IMR-90 (cell line): ENCODE measurements around the gene CCNI. TPM values are rescaled to one million over a fixed set of nuclear protein-coding genes. Genes with fewer than 3 reads are reported as not detected.
A peak's percentile ranks its signal among the peaks of the same experiment; 100 is the strongest.

ENCODE experiments used
- ATAC-seq: fragments of 200-7000 bp; cut with Tn5 transposase; 2 replicates; pipeline ENCODE4 v1.9.1; 2020; ENCODE audit warnings: low read depth, mild to moderate bottlenecking, moderate library complexity
- BruUV-seq: library from RNA; stranded (reverse); fragments of 400-500 nt; replicated peaks from 2 replicates; lab custom pipeline; 2021; lab: Mats Ljungman, UMichigan
- CTCF ChIA-PET: fragments of 300-600 bp; formaldehyde crosslinking; extraction: SDS; loops from one replicate; lab custom pipeline; 2021; ENCODE audit warnings: antibody characterized with exemption; lab: Yijun Ruan, JAX
- POLR2A ChIA-PET: fragments of 300-600 bp; sonication (Branson Sonifier 250); formaldehyde crosslinking; loops from one replicate; lab custom pipeline; 2022; ENCODE audit warnings: antibody characterized with exemption; ENCODE audit not compliant: unreplicated experiment; lab: Charles Lee
- DNase-seq: peaks from one replicate; pipeline ENCODE4 v3.0.0; 2013
- H2AFZ ChIP-seq: replicated peaks from 2 replicates; pipeline ENCODE3; 2013; ENCODE audit warnings: low read length, mild to moderate bottlenecking; ENCODE audit not compliant: poor library complexity
- H2AK5ac ChIP-seq: 2 replicates; pipeline ENCODE4 v1.6.1; 2013; ENCODE audit warnings: low read depth, low read length, inconsistent platforms
- H2AK9ac ChIP-seq: replicated peaks from 2 replicates; pipeline ENCODE3; 2013; ENCODE audit warnings: mild to moderate bottlenecking, low read depth, low read length, moderate library complexity; ENCODE audit not compliant: poor library complexity
- H2BK120ac ChIP-seq: 2 replicates; pipeline ENCODE4 v1.6.1; 2013; ENCODE audit warnings: low read depth, low read length, inconsistent platforms
- H2BK15ac ChIP-seq: 3 replicates; pipeline ENCODE4 v1.6.1; 2013; ENCODE audit warnings: low read depth, low read length, inconsistent platforms
- H2BK20ac ChIP-seq: 2 replicates; pipeline ENCODE4 v1.6.1; 2013; ENCODE audit warnings: low read depth, mild to moderate bottlenecking, inconsistent platforms, low read length, moderate library complexity
- H2BK5ac ChIP-seq: 2 replicates; pipeline ENCODE4 v1.6.1; 2013; ENCODE audit warnings: mild to moderate bottlenecking, low read depth, low read length, inconsistent platforms; ENCODE audit not compliant: poor library complexity, severe bottlenecking
- H3K14ac ChIP-seq: replicated peaks from 2 replicates; pipeline ENCODE4 v1.6.1; 2013; ENCODE audit warnings: low read depth, low read length, inconsistent platforms
- H3K18ac ChIP-seq: 2 replicates; pipeline ENCODE4 v1.6.1; 2013; ENCODE audit warnings: low read depth, low read length, control low read depth
- H3K23ac ChIP-seq: 2 replicates; pipeline ENCODE4 v1.6.1; 2013; ENCODE audit warnings: low read depth, low read length, inconsistent platforms
- H3K27ac ChIP-seq: 2 replicates; pipeline ENCODE4 v1.5.1; 2013; ENCODE audit warnings: mild to moderate bottlenecking, control low read depth, low read length; ENCODE audit not compliant: insufficient read depth
- H3K27me3 ChIP-seq: 2 replicates; pipeline ENCODE4 v1.6.1; 2013; ENCODE audit warnings: low read length; ENCODE audit not compliant: control insufficient read depth, insufficient read depth
- H3K36me3 ChIP-seq: 2 replicates; pipeline ENCODE4 v1.6.1; 2013; ENCODE audit warnings: low read length, mixed read lengths; ENCODE audit not compliant: control insufficient read depth, insufficient read depth
- H3K4ac ChIP-seq: 2 replicates; pipeline ENCODE4 v1.6.1; 2013; ENCODE audit warnings: low read depth, low read length, inconsistent platforms
- H3K4me1 ChIP-seq: 2 replicates; pipeline ENCODE4 v1.6.1; 2013; ENCODE audit warnings: low read length, mixed read lengths; ENCODE audit not compliant: control insufficient read depth, insufficient read depth
- H3K4me2 ChIP-seq: 2 replicates; pipeline ENCODE4 v1.6.1; 2013; ENCODE audit warnings: low read depth, mild to moderate bottlenecking, control low read depth, low read length, moderate library complexity
- H3K4me3 ChIP-seq: 2 replicates; pipeline ENCODE4 v1.5.1; 2013; ENCODE audit warnings: low read depth, mild to moderate bottlenecking, control low read depth, low read length, moderate library complexity; ENCODE audit not compliant: insufficient read depth
- H3K56ac ChIP-seq: 2 replicates; pipeline ENCODE4 v1.6.1; 2013; ENCODE audit warnings: low read length, inconsistent platforms; ENCODE audit not compliant: insufficient read depth; ENCODE audit errors: extremely low read depth
- H3K79me1 ChIP-seq, 2 experiments: 2 replicates each; pipeline ENCODE4 v1.6.1; 2013; ENCODE audit warnings: low read length in 2 of 2, inconsistent platforms in 1 of 2, low read depth in 1 of 2
- H3K9ac ChIP-seq: 2 replicates; pipeline ENCODE4 v1.6.1; 2013; ENCODE audit warnings: low read depth, low read length, control low read depth
- H3K9me1 ChIP-seq: 2 replicates; pipeline ENCODE4 v1.6.1; 2013; ENCODE audit warnings: low read length, inconsistent platforms; ENCODE audit not compliant: insufficient read depth
- H3K9me3 ChIP-seq: 2 replicates; pipeline ENCODE4 v1.6.1; 2013; ENCODE audit warnings: low read length; ENCODE audit not compliant: control insufficient read depth, insufficient read depth
- H4K20me1 ChIP-seq: 2 replicates; pipeline ENCODE4 v1.6.1; 2013; ENCODE audit warnings: low read length, inconsistent platforms; ENCODE audit not compliant: insufficient read depth
- H4K5ac ChIP-seq: 2 replicates; pipeline ENCODE4 v1.6.1; 2013; ENCODE audit warnings: mild to moderate bottlenecking, low read depth, low read length, control low read depth
- H4K8ac ChIP-seq, 2 experiments: 2 replicates each; pipeline ENCODE4 v1.6.1; 2013; ENCODE audit warnings: low read depth in 2 of 2, low read length in 2 of 2, control low read depth in 1 of 2, inconsistent platforms in 1 of 2
- H4K91ac ChIP-seq: 2 replicates; pipeline ENCODE4 v1.6.1; 2013; ENCODE audit warnings: low read depth, low read length, inconsistent platforms; ENCODE audit not compliant: insufficient read depth
- BHLHE40 ChIP-seq: fragments of 150-350 bp; IDR thresholded peaks from 2 replicates; pipeline ENCODE4 v1.6.1; 2016; ENCODE audit warnings: mild to moderate bottlenecking, low read depth, low read length
- CEBPB ChIP-seq: IDR thresholded peaks from 2 replicates; pipeline ENCODE4 v1.6.1; 2012; ENCODE audit warnings: low read depth, low read length, improper control_type of control experiment
- CHD1 ChIP-seq: IDR thresholded peaks from 2 replicates; pipeline ENCODE4 v1.6.1; 2012; ENCODE audit warnings: low read depth, low read length, improper control_type of control experiment
- FOS ChIP-seq: fragments of 150-350 bp; IDR thresholded peaks from 2 replicates; pipeline ENCODE4 v1.6.1; 2016; ENCODE audit warnings: low read depth, low read length
- MAFK ChIP-seq: IDR thresholded peaks from 2 replicates; pipeline ENCODE4 v1.6.1; 2012; ENCODE audit warnings: low read depth, low read length, improper control_type of control experiment
- MAZ ChIP-seq: IDR thresholded peaks from 2 replicates; pipeline ENCODE4 v1.6.1; 2012; ENCODE audit warnings: low read depth, mild to moderate bottlenecking, low read length, improper control_type of control experiment, moderate library complexity, borderline replicate concordance
- MXI1 ChIP-seq: IDR thresholded peaks from 2 replicates; pipeline ENCODE4 v1.6.1; 2012; ENCODE audit warnings: low read depth, mild to moderate bottlenecking, low read length, moderate library complexity, borderline replicate concordance
- NFE2L2 ChIP-seq: fragments of 150-350 bp; IDR thresholded peaks from 2 replicates; pipeline ENCODE4 v1.6.1; 2016; ENCODE audit warnings: low read depth, mild to moderate bottlenecking, low read length
- POLR2A ChIP-seq: IDR thresholded peaks from 2 replicates; pipeline ENCODE4 v1.6.1; 2012; ENCODE audit warnings: mild to moderate bottlenecking, low read depth, low read length
- RAD21 ChIP-seq: IDR thresholded peaks from 2 replicates; pipeline ENCODE4 v1.6.1; 2012; ENCODE audit warnings: low read length, improper control_type of control experiment
- RCOR1 ChIP-seq: IDR thresholded peaks from 2 replicates; pipeline ENCODE4 v1.6.1; 2012; ENCODE audit warnings: mild to moderate bottlenecking, low read length, improper control_type of control experiment; ENCODE audit not compliant: insufficient replicate concordance
- RFX5 ChIP-seq: IDR thresholded peaks from 2 replicates; pipeline ENCODE4 v1.8.0; 2012; ENCODE audit warnings: low read depth, mild to moderate bottlenecking, low read length, moderate library complexity
- SMC3 ChIP-seq: fragments of 150-350 bp; IDR thresholded peaks from 2 replicates; pipeline ENCODE4 v1.6.1; 2016; ENCODE audit warnings: low read depth, mild to moderate bottlenecking, antibody characterized with exemption, low read length, moderate library complexity
- USF2 ChIP-seq: fragments of 150-350 bp; IDR thresholded peaks from 2 replicates; pipeline ENCODE4 v1.6.1; 2017; ENCODE audit warnings: mild to moderate bottlenecking, antibody characterized with exemption, low read length, low read depth
- dilution Hi-C: fragments of 300-500 bp; cut with HindIII; formaldehyde crosslinking; loops from one replicate; pipeline ENCODE4 v1.14.3; 2018; ENCODE audit warnings: low sequenced_read_pairs; ENCODE audit not compliant: unreplicated experiment
- in situ Hi-C: fragments of 300-500 bp; cut with MboI; formaldehyde crosslinking; loops from 3 replicates; pipeline ENCODE4 v1.14.3; 2019; ENCODE audit warnings: low sequenced_read_pairs, inconsistent platforms, mixed read lengths
- intact Hi-C: fragments of 100-400 bp; cut with micrococcal nuclease; formaldehyde crosslinking; loops from 2 replicates; pipeline ENCODE4 v1.10.0; 2022
- polyA plus RNA-seq, 3 experiments: library from polyadenylated mRNA; depleted of rRNA; stranded (reverse); fragments of >200 nt; gene quantifications; 2 replicates each; pipeline ENCODE4 v1.2.3, GENCODE V29; 2012; ENCODE audit warnings: low replicate concordance in 1 of 3
- total RNA-seq: library from RNA; depleted of rRNA; stranded (reverse); fragments of >200 nt; gene quantifications from 2 replicates; pipeline ENCODE4 v1.2.3, GENCODE V29; 2012
- TF ChIP-seq, protein P1 (sequence below): conservative IDR thresholded peaks from 2 replicates; pipeline ENCODE4 v1.5.1; 2012; ENCODE audit warnings: mild to moderate bottlenecking, low read depth, low read length, improper control_type of control experiment
- TF ChIP-seq, protein P2 (sequence below): fragments of 150-350 bp; IDR thresholded peaks from 2 replicates; pipeline ENCODE4 v1.6.1; 2016; ENCODE audit warnings: low read depth, mild to moderate bottlenecking, low read length, moderate library complexity, borderline replicate concordance

CCNI gene
- total and polyA plus RNA-seq, 2 of the 4 experiments (the other 2 are of a cell fraction), result 70.1 to 100 TPM

GRCh38 chr4:77047037-77047436, 28.8 kb downstream of the CCNI start:
- peaks cover 8% of the 10 kb centered on the region for H3K4me1 ChIP-seq
- ChIA-PET POLR2A (no interaction called here), CTCF (interaction anchor here (0.5 to 1.6 kb wide), 4 partner anchors 23 to 157 kb away, joined by 3 to 6 read pairs (median 4); no protein-coding TSS in a partner anchor)
- peaks cover 11% of the 10 kb centered on the region; the same call in 1 of the 2 replicates for H3K9me1 ChIP-seq
- no peak overlapping the region for H2BK20ac ChIP-seq
- H3K9ac ChIP-seq, result no peak overlapping the region
- no peak overlapping the region for H2AK5ac ChIP-seq
- no peak overlapping the region for H3K56ac ChIP-seq
- in situ Hi-C loops (loop anchor here (10.0 kb wide), 1 partner anchor 612 kb away; the partner anchor contains the start of gene SHROOM3), dilution Hi-C loops (no loop called here), intact Hi-C loops (loop anchor here (1.0 to 10.0 kb wide), 2 partner anchors 156 to 612 kb away; partner anchors contain the start of gene SHROOM3)
- peaks cover 8% of the 10 kb centered on the region; the same call in 1 of the 2 replicates for H4K20me1 ChIP-seq
- no peak overlapping the region for H2BK120ac ChIP-seq
- peak overlapping the region; percentile 3 for H2BK5ac ChIP-seq
- H3K36me3 ChIP-seq, result peaks cover 22% of the 10 kb centered on the region
- no peak overlapping the region for H2AFZ ChIP-seq
- no peak for TF ChIP-seq CEBPB
- TF ChIP-seq NFE2L2, result no peak
- TF ChIP-seq CHD1, result no peak
- TF ChIP-seq FOS, result no peak
- no peak for TF ChIP-seq RCOR1
- peak; percentile 35 for TF ChIP-seq SMC3
- TF ChIP-seq, protein P1, sequence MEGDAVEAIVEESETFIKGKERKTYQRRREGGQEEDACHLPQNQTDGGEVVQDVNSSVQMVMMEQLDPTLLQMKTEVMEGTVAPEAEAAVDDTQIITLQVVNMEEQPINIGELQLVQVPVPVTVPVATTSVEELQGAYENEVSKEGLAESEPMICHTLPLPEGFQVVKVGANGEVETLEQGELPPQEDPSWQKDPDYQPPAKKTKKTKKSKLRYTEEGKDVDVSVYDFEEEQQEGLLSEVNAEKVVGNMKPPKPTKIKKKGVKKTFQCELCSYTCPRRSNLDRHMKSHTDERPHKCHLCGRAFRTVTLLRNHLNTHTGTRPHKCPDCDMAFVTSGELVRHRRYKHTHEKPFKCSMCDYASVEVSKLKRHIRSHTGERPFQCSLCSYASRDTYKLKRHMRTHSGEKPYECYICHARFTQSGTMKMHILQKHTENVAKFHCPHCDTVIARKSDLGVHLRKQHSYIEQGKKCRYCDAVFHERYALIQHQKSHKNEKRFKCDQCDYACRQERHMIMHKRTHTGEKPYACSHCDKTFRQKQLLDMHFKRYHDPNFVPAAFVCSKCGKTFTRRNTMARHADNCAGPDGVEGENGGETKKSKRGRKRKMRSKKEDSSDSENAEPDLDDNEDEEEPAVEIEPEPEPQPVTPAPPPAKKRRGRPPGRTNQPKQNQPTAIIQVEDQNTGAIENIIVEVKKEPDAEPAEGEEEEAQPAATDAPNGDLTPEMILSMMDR, result peak; percentile 44
- TF ChIP-seq RAD21, result peak; percentile 43
- no peak for TF ChIP-seq USF2
- no peak for TF ChIP-seq MAFK
- TF ChIP-seq, protein P2, sequence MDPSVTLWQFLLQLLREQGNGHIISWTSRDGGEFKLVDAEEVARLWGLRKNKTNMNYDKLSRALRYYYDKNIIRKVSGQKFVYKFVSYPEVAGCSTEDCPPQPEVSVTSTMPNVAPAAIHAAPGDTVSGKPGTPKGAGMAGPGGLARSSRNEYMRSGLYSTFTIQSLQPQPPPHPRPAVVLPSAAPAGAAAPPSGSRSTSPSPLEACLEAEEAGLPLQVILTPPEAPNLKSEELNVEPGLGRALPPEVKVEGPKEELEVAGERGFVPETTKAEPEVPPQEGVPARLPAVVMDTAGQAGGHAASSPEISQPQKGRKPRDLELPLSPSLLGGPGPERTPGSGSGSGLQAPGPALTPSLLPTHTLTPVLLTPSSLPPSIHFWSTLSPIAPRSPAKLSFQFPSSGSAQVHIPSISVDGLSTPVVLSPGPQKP, result no peak
- no peak for TF ChIP-seq BHLHE40
- no peak for TF ChIP-seq MAZ
- no peak for TF ChIP-seq POLR2A
- TF ChIP-seq MXI1, result no peak
- no peak for TF ChIP-seq RFX5
- H2BK15ac ChIP-seq, result no peak overlapping the region
- no peak overlapping the region for H3K4me3 ChIP-seq
- H3K9me3 ChIP-seq, result no peaks in the 10 kb centered on the region
- no peak overlapping the region for H4K91ac ChIP-seq
- H3K27ac ChIP-seq, result no peak overlapping the region
- no peaks in the 10 kb centered on the region for H3K27me3 ChIP-seq
- ATAC-seq, result peak; percentile 24; the same call in 1 of the 2 replicates
- H3K23ac ChIP-seq, result no peak overlapping the region
- no peak overlapping the region for H3K4ac ChIP-seq
- H2AK9ac ChIP-seq, result no peak overlapping the region
- H3K18ac ChIP-seq, result no peak overlapping the region
- H4K5ac ChIP-seq, result no peak overlapping the region
- H3K4me2 ChIP-seq, result no peak overlapping the region
- H3K79me1 ChIP-seq, result peaks cover 12 to 53% of the 10 kb centered on the region in 2 experiments
- H4K8ac ChIP-seq, result no peak overlapping the region
- H3K14ac ChIP-seq, result no peak overlapping the region
- DNase-seq, result peak; percentile 44
- no TSS peak for BruUV-seq
